Transverse colon (tissue), 4 donors: Measurements from ENCODE around the gene GDPD5. TPM values are rescaled to one million over a fixed set of nuclear protein-coding genes. Genes with fewer than 3 reads are reported as not detected.

ENCODE experiments used
- DNase-seq: peaks from one replicate; pipeline ENCODE4 v3.0.0-alpha.2; 2019
- H3K27ac ChIP-seq, 4 donors: fragments of 200-600 bp; sonication (generic); 2 replicates each; pipeline ENCODE4 v1.5.1; 2016 to 2018; ENCODE audit warnings: inconsistent platforms in 4 of 4
- H3K27me3 ChIP-seq: fragments of 200-600 bp; sonication (generic); 2 replicates; pipeline ENCODE4 v1.5.1; 2017; ENCODE audit warnings: inconsistent platforms
- H3K36me3 ChIP-seq, 4 donors: fragments of 200-600 bp; sonication (generic); 2 replicates each; pipeline ENCODE4 v1.5.1; 2017 to 2019; ENCODE audit warnings: inconsistent platforms in 4 of 4
- H3K4me1 ChIP-seq, 4 donors: fragments of 200-600 bp; sonication (generic); 2 replicates each; pipeline ENCODE4 v1.5.1; 2017 to 2020; ENCODE audit warnings: inconsistent platforms in 4 of 4
- H3K4me3 ChIP-seq, 4 donors: fragments of 200-600 bp; sonication (generic); 1 replicate in 1 of 4; 2 replicates in 3 of 4; pipeline versions ENCODE4 v1.5.1 to v1.6.1; 2017 to 2019; ENCODE audit warnings: inconsistent platforms in 4 of 4
- H3K9me3 ChIP-seq, 2 donors: fragments of 200-600 bp; sonication (generic); 2 replicates each; pipeline ENCODE4 v1.5.1; 2017 to 2019; ENCODE audit warnings: inconsistent platforms in 2 of 2
- CTCF ChIP-seq, 5 experiments: fragments of 200-600 bp in 3 of 5; fragments of 450-650 bp in 2 of 5; sonication (generic) in 3 of 5; IDR thresholded peaks; 1 replicate in 2 of 5; 2 replicates in 3 of 5; pipeline ENCODE4 v1.5.1; 2016 to 2017; ENCODE audit warnings: antibody characterized with exemption in 5 of 5, inconsistent platforms in 3 of 5, mild to moderate bottlenecking in 2 of 5, moderate library complexity in 1 of 5
- EP300 ChIP-seq: sonication (generic); formaldehyde crosslinking; IDR thresholded peaks from one replicate; pipeline ENCODE4 v1.6.1; 2017; ENCODE audit warnings: antibody characterized with exemption, low read depth
- POLR2A ChIP-seq: fragments of 450-650 bp; IDR thresholded peaks from one replicate; pipeline ENCODE4 v1.6.1; 2016; ENCODE audit warnings: antibody characterized with exemption, mild to moderate bottlenecking, moderate library complexity
- POLR2AphosphoS5 ChIP-seq, 3 donors: sonication (generic); formaldehyde crosslinking; IDR thresholded peaks; one replicate each; pipeline ENCODE4 v1.6.1; 2016; ENCODE audit warnings: antibody characterized with exemption in 3 of 3
- WGBS, 2 donors: methylation state at CpG; one replicate each; pipeline ENCODE4 v1.1.5; 2018; ENCODE audit warnings: low coverage in 1 of 2; 5-methylcytosine and 5-hydroxymethylcytosine counted together
- in situ Hi-C, 4 donors: fragments of 200-750 bp; cut with MboI; loops; one replicate each; pipeline versions ENCODE4 v1.15.0 to v1.15.1; 2017; ENCODE audit warnings: low sequenced_read_pairs in 3 of 4, low pct_ligation_motif_present in 1 of 4, low pct_unique_long_range_greater_than_20kb in 1 of 4
- intact Hi-C: fragments of 100-400 bp; cut with DNase I; formaldehyde crosslinking; loops from one replicate; pipeline ENCODE4 v1.15.1; 2023; ENCODE audit warnings: low total_unique reads
- total RNA-seq, 4 donors: library from RNA; depleted of rRNA; stranded (reverse); fragments of >200 nt; gene quantifications; one replicate each; pipeline ENCODE4 v1.1.0, GENCODE V29; 2016

The GDPD5 gene
- total RNA-seq, 4 donors from 2014 or later, result 3.7 to 10.1 (median 7.1) TPM; not detected in 1

GRCh38 chr11:75510723-75511019 is 15.1 kb downstream of the GDPD5 start:
- in situ Hi-C loops, result no loop called here
- intact Hi-C loops, result no loop called here
- TF ChIP-seq POLR2A (no peak), EP300 (no peak), CTCF (IDR thresholded peaks at IDR 0.05) (no peak), POLR2AphosphoS5 (IDR thresholded peaks at IDR 0.05) (no peak)
- 69 to 72% methylated on average over 4 to 5 of the region's 5 CpGs for WGBS, 2 donors
- Histone ChIP-seq H3K27ac (no peak overlapping the region), H3K4me3 (no peak overlapping the region), H3K9me3 (no peaks in the 10 kb centered on the region), H3K36me3 (no peaks in the 10 kb centered on the region), H3K4me1 (peaks cover 0 to 6% (median 3%) of the 10 kb centered on the region in 4 donors), H3K27me3 (no peaks in the 10 kb centered on the region)
- DNase-seq, result no peak

GRCh38 chr11:75510004-75510722 is 15.6 kb downstream of the GDPD5 start:
- no peak overlapping the region for H3K27ac ChIP-seq
- peaks cover 0 to 6% (median 3%) of the 10 kb centered on the region in 4 donors for H3K4me1 ChIP-seq
- H3K9me3 ChIP-seq, result no peaks in the 10 kb centered on the region
- intact Hi-C loops (no loop called here), in situ Hi-C loops (no loop called here)
- no peaks in the 10 kb centered on the region for H3K27me3 ChIP-seq
- DNase-seq, result no peak
- 82 to 100% methylated on average over 1 to 9 of the region's 9 CpGs for WGBS, 2 donors
- no peaks in the 10 kb centered on the region for H3K36me3 ChIP-seq
- TF ChIP-seq POLR2AphosphoS5 (IDR thresholded peaks at IDR 0.05), result no peak
- no peak for TF ChIP-seq EP300
- no peak for TF ChIP-seq POLR2A
- no peak for TF ChIP-seq CTCF (IDR thresholded peaks at IDR 0.05)
- H3K4me3 ChIP-seq, result no peak overlapping the region

GRCh38 chr11:75509020-75509720 is 16.6 kb downstream of the GDPD5 start:
- H3K27ac ChIP-seq, result no peak overlapping the region

More at GRCh38 chr11:75509020-75509720, 16.6 kb downstream of the GDPD5 start:
- Histone ChIP-seq H3K4me3 (no peak overlapping the region), H3K36me3 (no peaks in the 10 kb centered on the region), H3K4me1 (peaks cover 0 to 6% (median 3%) of the 10 kb centered on the region in 4 donors), H3K9me3 (no peaks in the 10 kb centered on the region), H3K27me3 (no peaks in the 10 kb centered on the region)
- TF ChIP-seq POLR2A (no peak), EP300 (no peak), CTCF (IDR thresholded peaks at IDR 0.05) (no peak), POLR2AphosphoS5 (IDR thresholded peaks at IDR 0.05) (no peak)
- DNase-seq, result no peak
- 71 to 76% methylated on average over 4 to 5 of the region's 5 CpGs for WGBS, 2 donors
- in situ Hi-C loops, result no loop called here
- intact Hi-C loops, result no loop called here
